GM12801 (cell line): ENCODE data around the gene PBX1.

Experiments used
- TF ChIP-seq, protein P1 (sequence below): IDR thresholded peaks from one replicate; pipeline ENCODE4 v1.5.1; 2011; ENCODE audit warnings: control low read depth; ENCODE audit not compliant: insufficient read length; ENCODE audit errors: extremely low read depth

The PBX1 gene

DNA sequence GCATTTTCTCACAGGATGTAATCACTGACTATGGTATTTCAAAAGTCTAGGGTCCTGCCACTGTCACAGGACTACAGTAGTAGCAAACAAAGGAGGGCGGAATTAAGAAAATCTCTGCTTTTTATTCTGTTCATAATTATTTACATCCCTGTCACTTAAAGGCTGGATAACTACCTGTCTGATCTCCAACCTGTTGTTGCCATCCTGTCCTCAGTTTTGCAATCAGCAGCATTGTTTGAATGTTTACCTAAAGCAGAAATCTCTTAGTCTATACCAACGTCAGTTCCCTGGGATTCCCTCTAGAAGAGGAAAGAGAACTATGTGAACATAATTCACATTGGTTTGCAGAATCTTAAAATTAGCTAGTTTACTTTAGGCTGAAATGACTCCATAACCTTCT lies 218.5 kb downstream of the PBX1 start:
- TF ChIP-seq, protein P1, sequence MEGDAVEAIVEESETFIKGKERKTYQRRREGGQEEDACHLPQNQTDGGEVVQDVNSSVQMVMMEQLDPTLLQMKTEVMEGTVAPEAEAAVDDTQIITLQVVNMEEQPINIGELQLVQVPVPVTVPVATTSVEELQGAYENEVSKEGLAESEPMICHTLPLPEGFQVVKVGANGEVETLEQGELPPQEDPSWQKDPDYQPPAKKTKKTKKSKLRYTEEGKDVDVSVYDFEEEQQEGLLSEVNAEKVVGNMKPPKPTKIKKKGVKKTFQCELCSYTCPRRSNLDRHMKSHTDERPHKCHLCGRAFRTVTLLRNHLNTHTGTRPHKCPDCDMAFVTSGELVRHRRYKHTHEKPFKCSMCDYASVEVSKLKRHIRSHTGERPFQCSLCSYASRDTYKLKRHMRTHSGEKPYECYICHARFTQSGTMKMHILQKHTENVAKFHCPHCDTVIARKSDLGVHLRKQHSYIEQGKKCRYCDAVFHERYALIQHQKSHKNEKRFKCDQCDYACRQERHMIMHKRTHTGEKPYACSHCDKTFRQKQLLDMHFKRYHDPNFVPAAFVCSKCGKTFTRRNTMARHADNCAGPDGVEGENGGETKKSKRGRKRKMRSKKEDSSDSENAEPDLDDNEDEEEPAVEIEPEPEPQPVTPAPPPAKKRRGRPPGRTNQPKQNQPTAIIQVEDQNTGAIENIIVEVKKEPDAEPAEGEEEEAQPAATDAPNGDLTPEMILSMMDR, result no peak

DNA sequence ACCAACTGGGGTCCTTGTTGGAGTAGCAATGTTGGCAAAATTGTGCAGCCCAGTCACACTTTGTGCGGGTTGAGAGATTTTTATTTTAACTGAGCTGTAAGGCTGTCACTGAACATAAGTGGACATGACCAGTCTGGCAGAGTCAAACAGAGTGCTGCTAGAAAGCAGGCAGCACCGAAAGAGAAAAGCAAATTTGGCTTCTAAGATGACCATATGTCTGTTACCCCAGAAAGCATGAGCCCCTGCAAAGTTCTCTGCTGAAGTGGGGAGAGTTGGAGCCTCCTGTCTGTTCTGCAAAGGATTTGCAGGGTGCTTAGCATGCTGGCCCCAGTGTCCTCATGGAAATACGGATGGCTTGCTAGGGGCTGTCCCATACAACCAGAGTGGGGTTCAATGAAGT lies 220.4 kb downstream of the PBX1 start:
- TF ChIP-seq, protein P1, result no peak

DNA sequence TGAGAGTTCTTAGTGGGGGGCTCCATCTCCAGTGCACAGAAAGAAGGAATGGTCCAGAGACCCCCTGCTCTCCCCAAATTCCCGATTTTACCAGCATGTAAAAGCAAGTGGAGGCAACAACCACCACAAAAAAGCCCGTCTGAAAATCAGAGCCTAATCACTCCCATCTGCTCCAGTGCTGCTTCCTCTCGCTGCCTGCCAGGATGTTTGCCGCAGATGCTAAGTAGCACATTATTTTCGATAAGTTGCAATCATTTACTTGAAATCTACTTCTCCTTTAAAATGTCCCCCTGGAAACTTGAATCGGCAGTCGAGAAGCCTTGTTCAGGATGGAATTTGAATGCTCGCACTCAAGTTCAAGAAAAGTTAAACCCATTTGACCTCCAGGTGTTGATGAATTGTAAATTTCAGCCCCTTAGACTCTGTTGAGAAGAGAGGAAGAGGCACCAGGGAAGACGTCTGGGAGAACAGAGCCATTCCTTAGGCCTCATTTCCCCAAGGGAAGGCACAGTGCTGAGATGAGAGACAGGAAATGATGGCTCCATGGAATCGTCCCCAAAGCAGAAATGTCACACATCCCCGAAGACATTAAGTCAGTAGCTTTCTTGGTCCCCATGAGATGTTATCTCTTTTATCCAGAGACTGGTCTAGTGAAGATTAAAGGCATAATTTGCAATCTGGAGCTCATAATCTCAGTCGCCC lies 221.3 kb downstream of the PBX1 start:
- TF ChIP-seq, protein P1, result no peak

DNA sequence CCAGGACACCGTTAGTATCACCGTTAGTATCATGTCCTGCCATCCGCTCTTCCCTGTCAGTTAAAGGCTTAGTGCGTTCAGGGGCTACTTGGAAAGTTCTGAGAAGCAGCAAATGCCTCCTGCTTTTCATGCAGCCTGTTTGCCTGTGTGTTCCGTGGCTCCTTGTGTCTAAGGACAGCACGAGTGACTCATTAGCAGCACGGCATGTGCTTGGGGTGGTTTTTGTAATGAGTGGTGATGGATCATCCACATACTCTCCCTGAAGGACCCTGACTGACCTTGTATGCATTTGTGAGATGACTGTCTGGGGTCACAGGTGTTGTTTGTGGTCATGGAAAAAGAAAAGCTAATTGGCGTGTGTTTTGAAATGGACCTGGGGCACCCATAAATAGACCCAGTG lies 221.9 kb downstream of the PBX1 start:
- TF ChIP-seq, protein P1, result no peak

DNA sequence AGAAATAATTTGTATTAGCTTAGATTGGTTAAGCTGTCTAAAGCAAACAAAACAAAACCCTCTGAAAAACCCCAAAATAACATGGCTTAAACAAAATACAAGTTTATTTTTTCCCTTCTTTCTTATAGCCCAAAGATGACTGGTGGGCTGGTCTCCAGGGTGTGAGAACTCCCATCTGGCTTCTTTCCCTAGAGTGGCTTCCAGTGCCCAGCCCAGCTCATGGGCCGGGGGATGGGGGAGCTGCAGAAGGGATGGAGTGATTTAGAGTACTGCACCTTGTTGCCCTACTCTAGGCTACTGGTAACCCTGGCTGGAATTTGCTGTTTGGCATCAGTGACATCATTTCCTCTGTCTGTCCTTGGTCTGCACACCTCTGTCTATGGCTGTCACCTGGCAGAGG lies 223.0 kb downstream of the PBX1 start:
- TF ChIP-seq, protein P1, result no peak

DNA sequence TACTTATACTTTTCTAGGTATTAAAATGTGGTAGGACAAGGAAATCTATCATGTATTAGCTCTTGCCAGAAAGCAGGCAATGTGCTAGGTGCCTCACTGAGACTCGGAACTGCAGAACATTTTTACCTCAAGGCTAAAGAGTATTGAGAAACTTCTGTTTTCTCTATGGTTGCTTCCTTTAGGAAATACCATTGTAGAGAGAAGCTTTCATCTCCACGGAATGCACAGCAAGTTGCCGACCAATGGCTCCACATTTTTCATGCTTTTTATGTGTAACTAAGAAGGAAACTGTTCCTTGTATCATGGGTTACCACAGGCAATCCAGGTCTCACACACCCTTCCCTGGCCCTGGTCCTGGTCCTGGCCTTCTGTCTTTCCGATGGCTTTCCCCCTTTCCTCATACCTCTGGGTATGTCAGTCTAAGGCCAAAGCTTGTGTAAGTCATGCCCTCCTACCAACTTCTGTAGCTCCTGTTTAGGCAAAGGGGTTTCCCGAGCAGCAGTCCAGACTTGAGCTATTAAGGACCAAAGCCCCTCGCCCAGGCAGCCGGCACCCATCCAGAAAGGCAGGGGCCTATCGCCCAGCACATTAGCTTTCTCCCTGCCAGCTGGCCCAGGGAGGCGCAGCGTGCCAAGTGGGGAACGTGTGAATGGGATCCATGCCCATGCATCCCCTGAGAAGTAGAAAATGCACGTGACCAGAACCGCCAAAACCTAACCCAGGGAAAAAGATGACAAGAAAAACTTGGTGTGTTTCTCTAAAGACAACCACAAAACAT lies 225.0 kb downstream of the PBX1 start:
- TF ChIP-seq, protein P1, result no peak

DNA sequence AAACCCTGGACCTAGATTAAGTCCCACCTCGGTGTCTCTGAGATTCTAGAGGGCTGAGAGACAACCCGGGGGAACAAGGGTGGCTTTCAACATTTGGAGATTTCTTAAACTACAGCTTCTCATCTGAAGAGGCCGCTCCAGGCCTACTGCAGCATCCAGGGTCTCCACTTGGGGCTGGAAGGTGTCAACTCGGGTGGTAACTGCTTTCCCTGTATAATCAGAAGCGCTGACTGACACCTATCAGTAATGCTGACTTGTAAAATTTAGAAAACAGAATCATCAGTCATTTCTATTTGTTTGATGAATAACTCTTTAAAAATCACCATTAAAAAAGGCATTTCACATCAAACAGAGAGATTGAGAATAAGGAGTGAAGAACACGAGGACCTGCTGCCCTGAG lies 226.0 kb downstream of the PBX1 start:
- TF ChIP-seq, protein P1, result no peak
